ENCODE results near the gene BACH2.
A peak's percentile ranks its signal among the peaks of the same experiment; 100 is the strongest.
"Not testable (repeated sequence)": the region's sequence is repeated elsewhere in the genome, so short reads cannot be mapped to it uniquely, and the experiment has no call there.

BACH2 gene

DNA sequence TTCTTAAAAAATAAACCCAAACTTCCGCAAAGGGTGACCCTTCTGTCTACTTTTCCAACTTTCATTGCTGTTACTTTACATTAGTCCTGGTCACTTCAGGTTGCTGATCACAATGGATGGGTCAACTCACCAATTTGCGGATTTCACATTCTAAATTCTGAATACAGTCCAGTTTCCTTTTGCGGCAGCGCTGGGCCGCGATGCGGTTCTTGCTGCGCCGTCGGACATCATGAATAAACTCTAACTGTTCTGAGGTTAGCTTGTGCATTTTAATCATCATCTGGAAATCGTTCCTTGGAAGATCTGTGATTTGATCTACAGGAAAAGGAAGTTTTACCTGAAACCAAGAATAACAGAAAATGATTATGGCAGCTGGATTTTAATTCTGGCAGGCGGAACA is 358.6 kb downstream of the BACH2 start:
- no peak for DNase-seq (ENCODE audit: low spot score)

- no peak for DNase-seq (ENCODE audit: low spot score)
These were observed 360.5 kb downstream of the BACH2 start for GRCh38 chr6:89936177-89936576.

DNA sequence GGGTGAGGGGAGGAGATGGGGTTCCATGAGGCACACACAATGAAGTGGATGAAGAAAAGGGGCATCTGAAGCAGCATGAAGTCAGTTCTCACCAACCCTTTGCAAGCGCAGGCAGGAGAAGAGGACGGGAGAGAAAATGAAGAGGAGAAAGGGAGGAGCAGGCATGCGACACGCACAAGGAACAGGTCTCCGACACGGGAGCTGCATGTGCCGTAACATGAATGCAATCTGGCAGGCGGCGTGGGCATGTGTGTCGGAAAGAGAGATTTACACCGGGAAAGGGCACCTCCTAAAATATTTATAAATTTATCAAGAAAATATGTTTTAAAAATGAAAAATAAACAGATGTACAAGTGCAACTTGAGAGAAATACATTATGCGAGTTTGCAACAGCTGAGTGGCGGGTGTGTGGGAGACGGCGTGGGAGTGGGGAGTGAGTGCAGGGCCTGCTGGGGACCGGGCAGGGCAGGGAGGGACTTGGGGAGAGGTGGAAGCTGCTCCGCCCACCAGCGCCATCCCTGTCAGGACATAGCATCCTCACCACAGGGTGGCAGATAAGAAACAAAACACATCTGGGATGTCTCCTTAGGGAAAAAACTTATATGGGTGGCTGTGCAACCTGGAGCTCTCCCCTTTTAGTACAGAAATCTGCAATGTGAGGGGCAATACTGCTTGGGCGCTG is 361.8 kb downstream of the BACH2 start:
- no peak for DNase-seq (ENCODE audit: low spot score)

- no peak for DNase-seq (ENCODE audit: low spot score)
These were observed 364.3 kb downstream of the BACH2 start for GRCh38 chr6:89932245-89932802.

DNA sequence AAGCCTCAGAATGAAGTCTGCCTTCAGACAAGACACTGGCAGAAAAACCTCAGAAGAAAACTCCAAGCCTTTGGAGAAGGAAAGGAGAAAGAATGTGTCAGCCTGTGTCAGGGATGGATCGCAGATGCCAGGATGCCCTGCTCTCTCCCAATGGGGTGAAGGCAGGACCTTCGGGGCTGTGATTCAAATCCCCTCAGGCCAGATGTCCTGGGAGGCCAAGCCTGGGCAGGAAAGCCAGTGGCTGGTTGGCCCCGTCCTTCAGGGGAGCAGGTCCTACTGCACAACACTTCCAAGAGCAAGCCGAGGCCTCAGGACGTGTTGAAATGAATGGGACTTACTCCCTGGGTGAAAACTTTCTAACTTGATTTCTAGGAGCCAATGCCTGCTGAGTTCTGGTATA is 365.9 kb downstream of the BACH2 start:
- no peak for DNase-seq (ENCODE audit: low spot score)

DNA sequence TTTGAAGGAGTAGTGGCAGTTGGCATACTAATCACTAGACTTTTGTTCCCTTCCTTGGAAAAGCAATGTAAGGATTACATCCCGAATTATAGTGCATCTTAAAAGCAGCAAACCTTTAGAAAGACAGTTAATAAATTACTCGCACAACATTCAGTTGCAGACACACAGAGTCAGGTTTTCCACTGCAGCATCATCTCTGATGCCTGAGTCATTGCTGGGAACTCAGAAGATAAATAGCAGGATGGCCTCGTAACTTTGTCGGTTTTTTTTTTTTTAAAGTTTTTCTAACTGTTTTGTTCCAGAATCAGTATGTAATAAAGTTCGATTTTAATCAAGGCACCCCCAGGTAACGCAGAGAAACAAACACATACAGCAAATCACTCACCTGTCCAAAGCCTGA is 368.0 kb downstream of the BACH2 start:
- no peak for DNase-seq (ENCODE audit: low spot score)

GRCh38 chr6:89927791-89928550 is 368.7 kb downstream of the BACH2 start:
- DNase-seq (ENCODE audit: low spot score), result no peak

GRCh38 chr6:89927264-89927663 is 369.4 kb downstream of the BACH2 start:
- no peak for DNase-seq (ENCODE audit: low spot score)

- no peak for DNase-seq (ENCODE audit: low spot score)
These were observed 370.8 kb downstream of the BACH2 start for GRCh38 chr6:89925826-89926225.

DNA sequence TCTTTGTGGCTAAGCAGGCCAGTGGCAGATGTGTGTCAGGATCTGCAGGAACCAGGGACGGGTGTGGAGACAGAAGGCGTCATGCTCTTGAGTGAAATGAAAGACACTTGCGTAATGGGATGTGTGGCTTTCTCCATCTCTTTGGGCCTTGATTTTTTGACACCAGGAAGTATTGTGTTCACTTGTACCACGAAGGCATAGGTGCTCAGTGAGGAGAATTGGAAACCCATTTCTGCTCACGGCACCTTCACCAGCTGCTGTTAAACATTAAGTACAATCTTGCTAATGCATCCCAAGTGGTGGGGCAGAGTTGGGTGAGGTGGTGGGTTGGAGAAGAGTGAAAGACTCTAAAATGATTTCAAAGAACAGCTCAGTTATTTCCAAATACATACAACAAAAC is 372.4 kb downstream of the BACH2 start:
- no peak for DNase-seq (ENCODE audit: low spot score)

DNA sequence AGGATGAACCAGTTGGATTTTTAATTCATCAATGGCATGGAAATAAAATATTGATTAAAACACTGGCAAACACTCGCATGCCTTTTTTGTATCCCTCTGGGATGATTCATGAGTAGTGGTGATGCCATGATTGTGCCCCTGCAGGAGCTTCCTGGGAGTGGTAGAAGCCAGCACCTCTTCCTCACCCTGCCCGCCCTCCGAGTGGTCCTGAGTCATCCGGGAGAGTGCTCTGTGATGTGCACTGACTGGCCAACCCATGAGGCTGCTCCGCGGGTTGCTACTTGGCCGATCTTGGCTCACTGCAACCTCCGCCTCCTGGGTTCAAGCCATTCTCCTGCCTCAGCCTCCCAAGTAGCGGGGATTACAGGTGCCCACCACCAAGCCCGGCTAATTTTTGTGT is 375.0 kb downstream of the BACH2 start:
- DNase-seq (ENCODE audit: low spot score), result no peak

GRCh38 chr6:89921197-89921596 is 375.4 kb downstream of the BACH2 start:
- DNase-seq (ENCODE audit: low spot score), result no peak

GRCh38 chr6:89917801-89918366 is 378.8 kb downstream of the BACH2 start:
- no peak for DNase-seq (ENCODE audit: low spot score)

DNA sequence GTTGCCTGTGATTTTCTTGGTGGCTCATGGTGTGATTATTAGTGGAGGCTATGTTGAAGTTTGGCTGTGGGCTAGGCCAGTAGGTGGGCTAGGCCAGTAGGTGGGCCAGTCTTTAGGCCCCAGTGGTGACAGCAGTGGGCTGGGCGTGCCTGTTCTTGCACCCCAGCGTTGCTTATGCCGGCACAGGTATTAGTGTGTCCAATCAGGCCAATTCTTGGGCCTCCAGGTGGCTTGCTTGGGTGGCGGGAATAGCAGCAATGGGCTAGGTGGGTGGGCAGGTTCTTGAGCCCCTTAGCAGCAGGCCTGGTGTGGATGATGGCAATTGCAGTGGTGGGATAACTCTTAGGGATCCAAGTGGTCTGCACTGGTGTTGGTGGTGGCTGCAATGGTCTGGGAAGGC is 379.4 kb downstream of the BACH2 start:
- DNase-seq (ENCODE audit: low spot score), result no peak

DNA sequence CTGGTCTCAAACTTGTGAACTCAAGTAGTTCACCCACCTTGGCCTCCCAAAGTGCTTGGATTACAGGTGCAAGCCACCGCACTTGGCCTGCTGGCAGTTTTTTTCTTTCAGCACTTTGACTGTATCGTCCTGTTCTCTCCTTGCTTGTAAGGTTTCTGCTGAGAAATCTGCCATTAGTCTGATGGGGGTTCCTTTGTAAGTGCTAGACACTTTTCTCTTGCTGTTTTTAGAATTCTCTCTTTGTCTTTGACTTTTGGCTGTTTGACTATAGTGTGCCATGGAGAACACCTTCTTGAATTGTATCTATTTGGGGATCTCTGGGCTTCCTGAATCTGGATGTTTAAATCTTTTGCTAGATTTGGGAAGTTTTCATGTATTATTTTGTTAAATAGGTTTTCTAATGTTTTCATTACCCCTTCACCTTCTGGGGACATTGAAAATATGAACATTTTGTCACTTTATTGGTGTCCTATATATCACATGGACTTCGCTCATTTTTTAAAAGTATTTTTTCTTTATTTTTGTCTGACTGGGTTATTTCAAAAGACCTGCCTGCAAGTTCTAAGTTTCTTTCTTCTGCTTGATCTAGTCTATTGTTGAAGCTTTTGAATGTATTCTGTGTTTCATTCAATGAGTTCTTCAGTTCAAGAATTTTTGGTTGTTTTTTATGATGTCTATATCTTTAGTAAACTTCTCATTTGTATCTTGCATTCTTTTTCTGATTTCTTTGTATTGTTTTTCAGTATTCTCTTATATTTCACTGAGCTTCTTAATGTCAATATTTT is 380.3 kb downstream of the BACH2 start:
- DNase-seq (ENCODE audit: low spot score), result no peak

DNA sequence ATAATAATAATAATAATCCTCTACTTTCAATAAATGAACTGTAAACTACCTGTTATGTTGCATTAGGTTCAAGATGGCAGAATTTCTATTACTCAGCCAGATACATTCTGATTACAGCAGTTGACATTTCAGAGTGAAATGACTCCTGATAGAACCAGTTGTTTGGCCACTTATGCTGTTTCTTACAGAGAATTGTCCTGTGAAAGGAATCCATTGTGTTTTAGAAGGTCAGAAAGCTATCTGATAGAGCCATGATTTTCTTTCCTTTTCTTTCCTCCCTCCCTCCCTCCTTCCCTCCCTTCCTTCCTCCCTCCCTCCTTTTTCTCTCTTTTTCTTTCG is 385.8 kb downstream of the BACH2 start:
- no peak for DNase-seq (ENCODE audit: low spot score)

- DNase-seq (ENCODE audit: low spot score), result not testable (repeated sequence)
These were observed 386.4 kb downstream of the BACH2 start for GRCh38 chr6:89910001-89910901.

GRCh38 chr6:89895276-89895874 is 401.3 kb downstream of the BACH2 start:
- DNase-seq (ENCODE audit: low spot score), result peak; percentile 21

- DNase-seq (ENCODE audit: low spot score), result no peak
These were observed 402.5 kb downstream of the BACH2 start, which contains the start of gene GJA10 for GRCh38 chr6:89894169-89894568. Gene GJA10 (plus strand): TSS chr6:89894469. CDS start chr6:89894469, 0 bp downstream.

DNA sequence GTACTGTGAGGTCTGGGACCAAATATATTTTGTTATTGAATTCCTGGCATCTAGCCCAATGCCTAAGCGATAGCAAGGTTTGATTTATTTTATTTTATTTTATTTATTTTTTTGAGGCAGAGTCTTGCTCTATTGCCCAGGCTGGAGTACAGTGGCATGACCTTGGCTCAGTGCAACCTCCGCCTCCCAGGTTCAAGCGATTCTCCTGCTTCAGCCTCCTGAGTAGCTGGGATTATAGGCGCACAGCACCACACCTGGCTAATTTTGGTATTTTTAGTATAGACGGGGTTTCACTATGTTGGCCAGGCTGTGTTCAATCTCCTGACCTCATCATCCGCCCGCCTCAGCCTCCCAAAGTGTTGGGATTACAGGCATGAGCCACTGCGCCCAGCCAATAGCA is 404.1 kb downstream of the BACH2 start:
- not testable (repeated sequence) for DNase-seq (ENCODE audit: low spot score)
